NCI-H226 (cell line): ENCODE measurements around the gene LSP1.
"Not testable (repeated sequence)": the region's sequence is repeated elsewhere in the genome, so short reads cannot be mapped to it uniquely, and the experiment has no call there.

Experiments used
- DNase-seq: peaks from one replicate; pipeline ENCODE4 v3.0.0-alpha.2; 2015

Gene LSP1

GRCh38 chr11:1932681-1933080 is 79.8 kb downstream of the LSP1 start:
- no peak for DNase-seq

GRCh38 chr11:1933416-1934334 is 80.8 kb downstream of the LSP1 start:
- no peak for DNase-seq

GRCh38 chr11:1934335-1935155 is 81.7 kb downstream of the LSP1 start:
- no peak for DNase-seq

GRCh38 chr11:1935156-1936071 is 82.5 kb downstream of the LSP1 start:
- no peak for DNase-seq

- DNase-seq, result no peak
Observed at GRCh38 chr11:1936072-1936780, 83.3 kb downstream of the LSP1 start.

GRCh38 chr11:1936781-1937615 is 84.1 kb downstream of the LSP1 start:
- no peak for DNase-seq

- no peak for DNase-seq
Observed at GRCh38 chr11:1937616-1938342, 84.9 kb downstream of the LSP1 start.

- no peak for DNase-seq
Observed at GRCh38 chr11:1938343-1939005, 85.6 kb downstream of the LSP1 start.

- DNase-seq, result no peak
Observed at GRCh38 chr11:1939006-1939625, 86.2 kb downstream of the LSP1 start.

GRCh38 chr11:1939788-1940187 is 86.9 kb downstream of the LSP1 start:
- not testable (repeated sequence) for DNase-seq
